ENCODE results near the gene CNTD1. TPM values are rescaled to one million over a fixed set of nuclear protein-coding genes. Genes with fewer than 3 reads are reported as not detected.
A peak's percentile ranks its signal among the peaks of the same experiment; 100 is the strongest.

The CNTD1 gene
- total RNA-seq, 1 donor from 2014 or later, result not detected

DNA sequence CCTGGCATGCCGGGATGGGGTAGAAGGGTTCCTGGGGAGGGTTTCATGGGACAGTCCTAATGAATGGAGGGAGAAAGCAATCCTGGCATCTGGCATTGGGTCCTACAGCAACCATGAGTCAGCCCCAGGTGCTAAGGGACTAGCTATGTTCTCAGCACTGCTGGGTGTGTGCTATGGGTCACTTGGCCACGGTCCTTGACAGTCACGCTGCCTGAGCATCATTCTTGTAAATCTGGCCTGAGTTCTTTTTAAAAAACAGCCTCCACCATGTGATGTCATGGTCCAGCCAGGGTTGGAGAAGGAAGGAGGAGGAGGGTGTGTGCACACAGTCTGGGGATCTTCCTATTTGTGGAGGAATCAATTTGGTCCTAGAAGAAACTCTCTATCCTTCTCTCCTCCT lies 43.9 kb upstream of the CNTD1 start:
- H3K4me3 Mint-ChIP-seq (ENCODE audit: low read depth), result no peak overlapping the region
- peaks cover 38% of the 10 kb centered on the region for H3K27me3 Mint-ChIP-seq
- no peak for DNase-seq (ENCODE audit: low spot score, unreplicated experiment)
- H3K36me3 Mint-ChIP-seq (ENCODE audit: insufficient read depth), result no peaks in the 10 kb centered on the region
- no peak overlapping the region for H3K27ac Mint-ChIP-seq
- TF ChIP-seq, protein P1, sequence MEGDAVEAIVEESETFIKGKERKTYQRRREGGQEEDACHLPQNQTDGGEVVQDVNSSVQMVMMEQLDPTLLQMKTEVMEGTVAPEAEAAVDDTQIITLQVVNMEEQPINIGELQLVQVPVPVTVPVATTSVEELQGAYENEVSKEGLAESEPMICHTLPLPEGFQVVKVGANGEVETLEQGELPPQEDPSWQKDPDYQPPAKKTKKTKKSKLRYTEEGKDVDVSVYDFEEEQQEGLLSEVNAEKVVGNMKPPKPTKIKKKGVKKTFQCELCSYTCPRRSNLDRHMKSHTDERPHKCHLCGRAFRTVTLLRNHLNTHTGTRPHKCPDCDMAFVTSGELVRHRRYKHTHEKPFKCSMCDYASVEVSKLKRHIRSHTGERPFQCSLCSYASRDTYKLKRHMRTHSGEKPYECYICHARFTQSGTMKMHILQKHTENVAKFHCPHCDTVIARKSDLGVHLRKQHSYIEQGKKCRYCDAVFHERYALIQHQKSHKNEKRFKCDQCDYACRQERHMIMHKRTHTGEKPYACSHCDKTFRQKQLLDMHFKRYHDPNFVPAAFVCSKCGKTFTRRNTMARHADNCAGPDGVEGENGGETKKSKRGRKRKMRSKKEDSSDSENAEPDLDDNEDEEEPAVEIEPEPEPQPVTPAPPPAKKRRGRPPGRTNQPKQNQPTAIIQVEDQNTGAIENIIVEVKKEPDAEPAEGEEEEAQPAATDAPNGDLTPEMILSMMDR (IDR thresholded peaks at IDR 0.05; ENCODE audit: unreplicated experiment), result no peak
- no peaks in the 10 kb centered on the region for H3K4me1 Mint-ChIP-seq (ENCODE audit: low read depth)
- H3K9me3 Mint-ChIP-seq (ENCODE audit: low read depth), result no peaks in the 10 kb centered on the region

DNA sequence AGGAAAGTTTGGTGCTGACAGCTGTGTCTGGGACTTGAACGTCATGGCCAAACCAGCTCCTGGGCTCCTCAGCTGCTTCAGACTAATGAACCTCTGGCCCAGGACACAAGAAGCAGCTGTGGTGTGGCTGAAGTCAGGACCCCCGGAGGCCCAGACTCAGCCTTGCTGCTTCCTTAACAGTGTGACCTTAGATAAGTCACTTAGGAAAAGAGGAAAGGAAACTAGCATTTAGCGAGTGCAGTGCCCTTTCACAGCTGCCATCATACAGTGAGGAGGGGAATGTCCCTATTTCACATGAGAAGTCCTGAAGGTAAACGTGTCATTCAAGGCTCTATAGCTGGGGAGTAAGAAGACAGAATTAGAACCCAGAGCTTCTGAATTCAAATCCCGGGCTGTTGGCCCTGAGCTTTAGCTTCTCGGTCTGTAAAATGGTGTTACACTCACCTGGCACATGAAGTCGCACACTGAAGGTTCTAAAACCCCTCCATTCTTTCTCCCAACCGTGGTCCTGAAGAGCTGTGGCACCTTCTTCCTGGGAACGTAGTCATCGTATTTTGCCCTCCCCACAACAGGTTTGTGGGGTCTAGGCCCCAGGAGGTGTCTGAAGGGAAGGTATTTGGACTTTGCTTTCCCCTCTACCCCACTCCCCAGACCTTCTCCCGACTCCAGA lies 38.5 kb upstream of the CNTD1 start:
- H3K9me3 Mint-ChIP-seq (ENCODE audit: low read depth), result no peaks in the 10 kb centered on the region
- H3K4me1 Mint-ChIP-seq (ENCODE audit: low read depth), result peaks cover 2% of the 10 kb centered on the region
- H3K27me3 Mint-ChIP-seq, result peaks cover 49% of the 10 kb centered on the region
- no peak overlapping the region for H3K27ac Mint-ChIP-seq
- DNase-seq (ENCODE audit: low spot score, unreplicated experiment), result no peak
- H3K36me3 Mint-ChIP-seq (ENCODE audit: insufficient read depth), result no peaks in the 10 kb centered on the region
- H3K4me3 Mint-ChIP-seq (ENCODE audit: low read depth), result peak overlapping the region; percentile 61
- TF ChIP-seq, protein P1 (IDR thresholded peaks at IDR 0.05; ENCODE audit: unreplicated experiment), result no peak

DNA sequence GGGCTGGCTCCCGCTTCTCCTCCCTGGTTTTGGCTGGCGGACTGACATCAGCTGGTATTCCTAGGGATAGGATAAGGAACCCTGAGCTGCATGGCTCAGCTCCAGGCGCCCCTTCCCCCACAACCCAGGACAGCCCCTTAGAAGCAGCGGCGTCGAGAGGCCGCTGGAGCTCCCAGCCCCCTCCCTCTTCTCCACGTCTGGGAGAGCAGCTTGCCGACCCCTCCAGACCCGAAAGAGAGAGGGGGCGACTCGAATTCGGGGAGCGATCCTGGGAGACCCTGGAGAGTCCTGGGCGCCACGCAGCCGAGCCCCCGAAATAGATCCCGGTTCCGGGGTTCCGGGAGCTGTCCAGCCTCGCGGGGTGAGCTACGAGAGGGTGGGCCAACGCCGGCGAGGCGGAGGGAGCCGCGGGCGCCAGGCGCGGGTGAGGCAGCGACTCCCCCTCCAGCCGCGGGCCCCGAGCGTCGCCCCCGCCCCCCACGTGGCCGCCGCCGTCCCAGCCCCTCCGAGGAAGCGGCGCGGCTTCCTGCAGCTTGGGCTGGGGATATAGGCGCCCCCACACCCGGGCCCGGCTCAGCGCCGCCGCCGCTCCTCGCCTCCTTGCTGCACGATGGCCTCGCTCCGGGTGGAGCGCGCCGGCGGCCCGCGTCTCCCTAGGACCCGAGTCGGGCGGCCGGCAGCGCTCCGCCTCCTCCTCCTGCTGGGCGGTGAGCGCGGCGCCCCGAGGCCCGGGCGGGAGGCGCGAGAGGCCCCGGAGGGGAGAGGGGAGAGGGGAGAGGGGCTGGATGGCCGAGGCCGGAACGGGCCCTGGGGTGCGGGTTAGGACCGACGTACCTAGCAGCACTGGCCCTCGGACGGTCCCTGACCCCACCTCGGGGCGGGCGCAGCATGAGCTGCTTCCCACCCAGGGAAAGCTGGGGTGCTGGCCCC lies 37.7 kb upstream of the CNTD1 start, which contains the start of gene RAMP2:
RAMP2 (plus strand) TSS at position 576 of the 930 bp plus-strand sequence; CDS start at position 611, 35 bp downstream.
- Mint-ChIP-seq H3K27me3 (peaks cover 51% of the 10 kb centered on the region), H3K4me3 (ENCODE audit: low read depth) (peak within 1 kb of the TSS; percentile 61), H3K27ac (no peak within 1 kb of the TSS), H3K4me1 (ENCODE audit: low read depth) (peaks cover 2% of the 10 kb centered on the region), H3K9me3 (ENCODE audit: low read depth) (no peaks in the 10 kb centered on the region), H3K36me3 (ENCODE audit: insufficient read depth) (no peaks in the 10 kb centered on the region)
- TF ChIP-seq, protein P1 (IDR thresholded peaks at IDR 0.05; ENCODE audit: unreplicated experiment), result no peak
- DNase-seq (ENCODE audit: low spot score, unreplicated experiment), result no peak

DNA sequence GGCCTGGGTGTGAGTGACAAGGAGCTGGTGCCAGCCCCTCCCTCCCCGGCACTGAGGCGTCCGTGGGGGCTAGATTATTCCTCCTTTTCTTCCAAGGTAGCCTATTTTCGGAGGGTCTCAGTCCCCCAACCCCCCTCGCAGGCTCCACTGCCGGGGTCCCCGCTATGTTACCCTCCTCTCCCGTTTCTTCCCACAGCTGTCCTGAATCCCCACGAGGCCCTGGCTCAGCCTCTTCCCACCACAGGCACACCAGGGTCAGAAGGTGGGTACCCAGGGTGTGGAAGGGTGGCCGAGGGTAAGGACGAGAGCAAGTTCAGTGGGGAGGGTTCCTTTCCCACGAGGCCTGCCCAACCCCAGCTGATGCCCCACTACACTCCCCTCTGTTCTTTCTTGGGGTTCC lies 37.0 kb upstream of the CNTD1 start:
- no peaks in the 10 kb centered on the region for H3K36me3 Mint-ChIP-seq (ENCODE audit: insufficient read depth)
- no peak overlapping the region for H3K27ac Mint-ChIP-seq
- peaks cover 50% of the 10 kb centered on the region for H3K27me3 Mint-ChIP-seq
- no peaks in the 10 kb centered on the region for H3K9me3 Mint-ChIP-seq (ENCODE audit: low read depth)
- peaks cover 2% of the 10 kb centered on the region for H3K4me1 Mint-ChIP-seq (ENCODE audit: low read depth)
- DNase-seq (ENCODE audit: low spot score, unreplicated experiment), result no peak
- H3K4me3 Mint-ChIP-seq (ENCODE audit: low read depth), result peak overlapping the region; percentile 57
- TF ChIP-seq, protein P1 (IDR thresholded peaks at IDR 0.05; ENCODE audit: unreplicated experiment), result no peak

DNA sequence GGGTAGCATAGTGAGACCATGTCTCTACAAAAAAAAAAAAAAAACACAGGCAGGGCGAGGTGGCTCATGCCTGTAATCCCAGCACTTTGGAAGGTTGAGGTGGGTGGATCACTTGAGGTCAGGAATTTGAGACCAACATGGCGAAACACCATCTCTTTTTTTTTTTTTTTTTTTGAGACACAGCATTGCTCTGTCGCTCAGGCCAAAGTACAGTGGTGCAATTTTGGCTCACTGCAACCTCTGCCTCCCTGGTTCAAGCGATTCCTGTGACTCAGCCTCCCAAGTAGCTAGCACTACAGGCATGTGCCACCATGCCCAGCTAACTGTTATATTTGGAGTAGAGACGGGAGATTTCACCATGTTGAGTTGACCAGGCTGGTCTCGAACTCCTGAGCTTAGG lies 32.5 kb upstream of the CNTD1 start:
- H3K4me1 Mint-ChIP-seq (ENCODE audit: low read depth), result peaks cover 2% of the 10 kb centered on the region
- peaks cover 35% of the 10 kb centered on the region for H3K27me3 Mint-ChIP-seq
- no peak for DNase-seq (ENCODE audit: low spot score, unreplicated experiment)
- H3K4me3 Mint-ChIP-seq (ENCODE audit: low read depth), result no peak overlapping the region
- H3K9me3 Mint-ChIP-seq (ENCODE audit: low read depth), result no peaks in the 10 kb centered on the region
- H3K27ac Mint-ChIP-seq, result no peak overlapping the region
- TF ChIP-seq, protein P1 (IDR thresholded peaks at IDR 0.05; ENCODE audit: unreplicated experiment), result no peak
- H3K36me3 Mint-ChIP-seq (ENCODE audit: insufficient read depth), result no peaks in the 10 kb centered on the region

All from progenitor cell of endocrine pancreas (in vitro differentiated cells).